Rectal smooth muscle tissue (tissue), 1 donor: ENCODE data around the gene PPP6R2.

ENCODE experiments used
- H3K27ac ChIP-seq: one replicate; pipeline ENCODE4 v1.7.0; 2013; ENCODE audit warnings: low read depth, low read length, inconsistent platforms
- H3K27me3 ChIP-seq: one replicate; pipeline ENCODE4 v1.7.0; 2013; ENCODE audit warnings: low read length; ENCODE audit not compliant: control insufficient read depth, insufficient read depth
- H3K36me3 ChIP-seq: one replicate; pipeline ENCODE4 v1.7.0; 2013; ENCODE audit warnings: low read length; ENCODE audit not compliant: control insufficient read depth, insufficient read depth
- H3K4me1 ChIP-seq: one replicate; pipeline ENCODE4 v1.7.0; 2013; ENCODE audit warnings: low read length; ENCODE audit not compliant: control insufficient read depth, insufficient read depth
- H3K4me3 ChIP-seq: one replicate; pipeline ENCODE4 v1.7.0; 2013; ENCODE audit warnings: low read length
- H3K9ac ChIP-seq: one replicate; pipeline ENCODE4 v1.7.0; 2013; ENCODE audit warnings: low read length

Gene PPP6R2

DNA sequence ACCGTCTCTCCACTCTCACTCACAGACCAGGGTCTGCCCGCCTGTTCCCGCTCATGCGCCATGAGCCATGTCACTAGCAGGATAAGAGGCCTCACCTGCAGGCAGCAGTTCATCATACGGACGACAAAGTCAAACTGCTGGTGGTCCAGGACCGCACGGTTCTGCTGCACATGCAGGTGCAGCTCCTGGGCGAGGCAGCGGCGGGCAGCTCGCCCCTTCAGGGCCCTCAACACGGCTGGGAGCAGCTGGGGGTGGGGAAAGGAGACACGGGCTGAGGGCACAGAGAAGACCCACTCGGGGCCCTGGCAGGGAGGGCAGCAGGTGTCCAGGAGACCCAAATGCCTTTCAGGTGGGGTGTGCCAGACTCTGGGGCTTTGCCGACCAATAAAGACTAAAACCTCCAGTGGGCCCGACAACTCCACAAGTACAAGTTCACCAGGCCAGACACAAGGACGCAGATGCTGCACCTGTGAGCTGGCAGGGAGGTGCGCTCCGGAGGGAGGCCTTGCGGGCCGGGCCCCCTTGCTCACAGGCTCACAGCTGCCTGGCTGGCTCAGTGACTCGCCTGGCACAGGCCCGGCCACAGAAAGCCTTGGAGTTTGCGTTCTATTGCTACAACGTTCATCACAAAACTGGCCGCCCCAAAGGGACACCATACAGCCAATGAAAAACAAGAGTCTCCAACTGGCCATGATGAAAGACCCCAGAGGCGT is 120.2 kb downstream of the PPP6R2 start:
- no peaks in the 10 kb centered on the region for H3K4me1 ChIP-seq
- H3K9ac ChIP-seq, result no peak overlapping the region
- H3K27me3 ChIP-seq, result no peaks in the 10 kb centered on the region
- H3K27ac ChIP-seq, result no peak overlapping the region
- H3K4me3 ChIP-seq, result no peak overlapping the region
- H3K36me3 ChIP-seq, result peaks cover 62% of the 10 kb centered on the region

DNA sequence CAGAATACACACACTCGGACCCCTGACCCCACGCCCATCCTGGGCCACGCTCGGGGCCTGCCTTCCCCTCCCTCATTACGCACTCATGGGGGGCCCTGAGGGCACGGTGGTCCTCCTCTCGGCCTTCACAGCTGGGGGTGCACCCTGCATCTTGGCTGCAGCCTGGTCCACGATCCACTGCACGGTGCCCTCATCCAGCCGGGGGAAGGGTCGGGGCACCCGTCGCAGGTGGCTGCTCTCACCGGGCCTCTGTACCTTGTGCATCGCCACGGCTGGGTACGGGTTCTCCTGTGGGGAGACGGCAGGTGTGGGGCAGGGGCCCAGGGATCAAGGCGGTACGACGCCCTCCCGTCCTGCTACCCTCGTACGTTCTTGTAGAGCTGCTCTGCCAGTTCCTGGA is 121.3 kb downstream of the PPP6R2 start:
- Histone ChIP-seq H3K36me3 (peaks cover 59% of the 10 kb centered on the region), H3K4me1 (no peaks in the 10 kb centered on the region), H3K27me3 (no peaks in the 10 kb centered on the region), H3K9ac (no peak overlapping the region), H3K27ac (no peak overlapping the region), H3K4me3 (no peak overlapping the region)

DNA sequence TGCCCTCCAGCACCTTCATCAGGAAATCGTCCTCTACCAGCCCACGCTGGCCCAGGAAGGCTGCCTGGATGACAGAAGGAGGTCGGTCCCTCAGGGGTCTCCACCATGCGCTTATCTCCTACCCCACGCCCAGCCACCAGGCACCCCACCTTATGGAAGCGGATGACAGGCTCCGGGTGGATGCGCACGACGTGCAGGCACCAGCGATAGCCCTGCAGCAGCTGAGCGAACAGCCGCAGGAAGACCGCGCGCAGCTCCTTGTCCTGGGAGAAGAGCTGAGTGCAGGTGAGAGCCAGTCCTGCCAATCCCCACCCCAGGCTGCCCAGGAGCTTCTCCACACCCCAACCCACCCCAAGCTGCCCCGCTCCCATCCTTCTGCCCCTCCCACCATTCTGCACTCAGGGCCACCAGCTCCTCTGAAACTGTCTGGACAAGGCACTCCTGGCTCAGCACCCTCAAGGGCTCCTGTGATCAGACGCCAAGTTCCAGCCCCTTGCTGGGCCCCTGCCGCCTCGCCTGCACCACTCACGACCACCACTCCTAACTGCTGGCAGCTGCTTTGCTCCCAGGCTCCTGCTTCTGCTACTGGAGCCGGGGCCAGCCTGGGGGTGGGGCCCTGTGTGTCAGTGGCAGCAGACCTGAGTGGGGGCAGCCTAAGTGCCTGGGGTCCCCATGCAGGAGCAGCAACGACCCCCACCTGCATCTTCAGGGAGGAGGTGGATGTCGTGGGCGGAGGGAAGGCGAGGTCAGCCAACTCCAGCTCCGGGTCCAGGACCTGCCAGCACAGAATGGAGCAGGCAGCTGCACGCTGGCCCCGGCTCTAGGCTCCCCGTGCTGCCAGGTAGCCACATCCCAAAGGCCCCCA is 122.2 kb downstream of the PPP6R2 start:
- no peak overlapping the region for H3K4me3 ChIP-seq
- H3K27ac ChIP-seq, result no peak overlapping the region
- no peaks in the 10 kb centered on the region for H3K4me1 ChIP-seq
- no peaks in the 10 kb centered on the region for H3K27me3 ChIP-seq
- no peak overlapping the region for H3K9ac ChIP-seq
- peaks cover 54% of the 10 kb centered on the region for H3K36me3 ChIP-seq

DNA sequence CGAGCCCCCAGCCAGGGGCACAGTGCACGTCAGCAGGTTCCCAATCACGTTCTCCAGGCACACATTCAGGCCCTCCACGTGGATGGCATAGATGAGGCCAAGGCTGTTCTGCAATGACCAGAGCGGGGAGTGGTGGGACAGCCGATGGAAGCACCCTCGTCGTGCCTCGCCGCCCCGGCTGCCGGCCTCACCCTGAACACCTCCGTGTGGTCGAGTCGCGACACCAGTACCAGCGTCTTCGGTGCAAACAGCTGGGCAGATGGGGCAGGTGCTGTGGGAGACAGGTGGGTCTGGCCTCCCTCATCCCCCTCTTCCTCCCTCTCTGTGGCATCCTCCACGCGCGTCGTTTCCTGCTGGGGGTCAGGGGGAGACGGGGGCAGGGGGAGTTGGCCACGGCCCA is 124.2 kb downstream of the PPP6R2 start:
- Histone ChIP-seq H3K4me3 (no peak overlapping the region), H3K36me3 (peaks cover 46% of the 10 kb centered on the region), H3K27ac (no peak overlapping the region), H3K9ac (no peak overlapping the region), H3K27me3 (no peaks in the 10 kb centered on the region), H3K4me1 (peaks cover 4% of the 10 kb centered on the region)

DNA sequence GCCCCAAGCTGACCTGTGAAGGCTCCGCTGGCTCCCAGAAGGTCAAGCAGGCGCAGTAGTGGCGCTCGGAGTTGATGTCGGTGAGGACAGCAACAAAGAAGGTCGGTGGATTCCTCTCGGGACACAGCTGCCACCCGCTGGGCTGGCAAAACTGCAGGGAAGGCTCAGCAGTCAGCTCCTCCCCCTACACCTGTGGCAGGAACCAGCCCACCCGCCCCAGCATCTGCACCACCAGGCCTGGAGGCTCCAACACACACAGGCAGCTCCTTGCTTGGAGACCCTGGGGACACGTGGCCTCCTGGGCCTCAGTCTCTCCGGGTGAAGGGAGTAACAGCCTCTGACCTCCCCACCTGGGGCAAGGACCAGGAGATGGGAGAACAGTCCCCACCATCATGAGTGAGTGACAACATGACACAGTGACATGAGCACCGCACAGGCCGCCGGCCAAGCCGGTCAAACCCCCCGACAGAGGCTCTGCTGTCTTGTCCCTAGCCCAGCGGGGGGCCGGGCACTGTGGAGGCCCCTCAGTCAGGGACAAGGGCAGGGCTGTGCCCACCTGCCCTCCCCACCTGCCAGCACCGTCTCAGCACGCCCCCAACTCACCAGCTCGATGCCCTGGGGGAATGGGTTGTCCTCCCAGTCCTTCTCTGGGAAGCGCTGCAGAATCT is 124.8 kb downstream of the PPP6R2 start:
- H3K36me3 ChIP-seq, result peaks cover 45% of the 10 kb centered on the region
- H3K4me1 ChIP-seq, result peaks cover 4% of the 10 kb centered on the region
- H3K27ac ChIP-seq, result no peak overlapping the region
- no peak overlapping the region for H3K9ac ChIP-seq
- H3K4me3 ChIP-seq, result no peak overlapping the region
- no peaks in the 10 kb centered on the region for H3K27me3 ChIP-seq

DNA sequence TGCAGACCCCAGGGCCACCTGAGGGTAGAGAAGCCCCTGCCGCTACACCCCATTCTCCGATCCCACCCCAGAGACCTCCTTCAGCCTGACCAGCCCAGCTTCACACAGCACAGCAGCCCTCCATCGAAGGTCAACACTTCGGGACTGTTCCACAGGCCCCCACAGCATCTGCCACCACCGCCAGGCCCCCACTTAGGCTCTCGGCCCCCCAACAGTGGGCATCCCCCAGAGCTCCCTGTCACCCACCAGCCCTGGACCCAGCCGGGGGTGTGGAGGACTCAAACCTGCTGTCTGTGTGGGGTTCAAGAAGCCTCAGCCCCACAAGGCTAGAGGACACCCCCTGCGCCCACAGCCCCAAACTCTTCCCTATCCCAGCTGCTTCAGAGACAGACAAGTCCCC is 125.5 kb downstream of the PPP6R2 start:
- Histone ChIP-seq H3K4me3 (no peak overlapping the region), H3K9ac (no peak overlapping the region), H3K4me1 (peaks cover 10% of the 10 kb centered on the region), H3K27ac (no peak overlapping the region), H3K27me3 (no peaks in the 10 kb centered on the region), H3K36me3 (peaks cover 38% of the 10 kb centered on the region)

DNA sequence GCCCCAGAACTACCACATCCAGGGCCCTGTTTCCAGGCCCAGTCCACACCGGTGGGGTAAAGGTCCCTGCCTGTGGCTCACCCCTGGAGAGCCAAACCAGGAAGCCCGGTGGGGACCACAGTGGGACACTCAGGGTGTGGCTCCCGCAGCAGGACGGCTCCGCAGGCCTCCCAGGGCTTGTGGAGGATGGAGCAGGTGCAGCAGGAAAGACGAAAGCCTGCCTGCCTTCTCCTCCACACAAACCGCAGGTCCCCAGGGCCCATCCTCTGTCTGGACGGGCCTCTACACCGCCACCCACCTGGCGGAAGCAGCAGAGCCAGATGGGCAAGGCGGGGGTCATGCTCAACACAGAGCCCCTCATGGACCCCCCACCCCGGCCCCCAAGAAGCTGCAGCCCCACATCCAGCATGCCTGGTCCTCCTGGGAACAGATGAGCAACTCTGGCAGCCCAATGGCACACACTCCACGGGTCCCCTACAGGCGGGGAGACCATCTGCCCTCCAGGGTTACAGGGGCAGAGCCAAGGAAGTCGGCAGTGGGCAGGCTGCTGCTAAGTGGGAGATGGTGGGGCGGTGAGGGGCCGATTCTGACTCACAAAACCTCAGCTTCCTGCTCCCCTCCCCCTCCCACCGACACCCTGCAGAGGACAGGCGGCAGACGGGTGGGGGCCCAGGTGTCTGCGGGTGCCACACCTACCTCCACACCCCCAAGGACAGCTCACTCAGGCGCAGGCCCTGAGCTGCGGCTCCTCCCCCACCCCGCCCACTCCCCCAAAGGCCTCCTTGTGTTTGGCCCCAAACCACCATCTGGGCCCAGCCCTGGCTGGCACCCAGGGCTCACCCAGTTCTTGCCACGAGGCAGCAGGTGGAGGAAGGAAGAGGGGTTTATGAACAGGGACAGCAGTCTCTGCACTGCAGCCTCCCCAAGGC is 126.5 kb downstream of the PPP6R2 start:
- Histone ChIP-seq H3K27me3 (no peaks in the 10 kb centered on the region), H3K27ac (no peak overlapping the region), H3K4me1 (peaks cover 14% of the 10 kb centered on the region), H3K4me3 (peak overlapping the region; percentile 46), H3K9ac (peak overlapping the region; percentile 55), H3K36me3 (peaks cover 31% of the 10 kb centered on the region)

DNA sequence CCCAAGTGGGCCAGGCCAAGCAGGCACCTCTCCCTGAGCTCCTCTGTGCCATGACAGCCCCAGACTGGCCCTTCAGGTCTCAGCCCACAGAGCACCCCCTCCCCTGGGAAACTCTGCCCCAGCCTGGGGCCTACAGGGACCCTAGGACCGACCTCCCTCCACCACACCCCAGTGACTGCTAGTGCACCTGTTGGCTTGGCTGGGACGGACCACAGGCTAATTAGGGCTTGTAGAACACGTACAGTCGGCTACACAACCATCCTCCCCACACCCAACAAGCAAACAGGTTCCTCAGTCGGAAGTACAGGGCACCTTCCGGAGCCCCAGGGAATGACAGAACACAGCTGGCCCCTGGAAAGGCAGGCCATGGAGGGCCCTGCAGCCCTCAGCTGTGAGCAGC is 127.4 kb downstream of the PPP6R2 start:
- Histone ChIP-seq H3K27ac (no peak overlapping the region), H3K27me3 (no peaks in the 10 kb centered on the region), H3K4me1 (peaks cover 16% of the 10 kb centered on the region), H3K36me3 (peaks cover 24% of the 10 kb centered on the region), H3K9ac (peak overlapping the region; percentile 55), H3K4me3 (peak overlapping the region; percentile 46)

DNA sequence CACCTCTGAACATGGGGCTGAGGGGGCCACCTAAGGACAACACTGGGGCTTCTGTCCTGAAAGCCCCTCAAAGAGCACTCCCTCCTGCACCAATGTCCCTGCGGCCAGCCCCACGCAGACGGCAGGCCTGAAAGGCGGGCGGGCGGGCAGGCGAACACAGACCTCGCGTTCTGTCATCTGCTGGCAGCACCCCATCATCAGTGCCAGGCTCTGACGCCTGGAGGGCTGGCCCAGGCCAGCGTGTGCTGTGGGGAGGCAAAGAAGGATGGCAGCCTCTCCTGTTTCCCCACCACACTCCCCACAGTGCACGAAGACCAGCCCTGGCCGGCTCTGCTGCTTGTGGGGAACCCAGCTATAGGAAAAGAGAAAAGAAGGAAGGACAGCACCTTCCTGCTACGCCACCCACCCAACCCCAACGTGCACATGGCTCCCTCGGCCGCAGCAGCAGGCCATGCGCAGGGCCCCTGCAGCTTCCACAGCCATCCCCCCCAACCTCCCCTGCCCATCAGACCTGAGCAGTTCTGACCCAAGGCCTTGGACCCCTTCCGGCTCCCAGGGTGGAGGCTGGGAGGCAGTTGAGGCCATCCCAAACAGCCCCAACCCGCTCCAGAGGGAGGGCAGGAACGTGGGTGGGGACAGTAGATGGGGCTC is 128.2 kb downstream of the PPP6R2 start:
- Histone ChIP-seq H3K4me3 (no peak overlapping the region), H3K36me3 (peaks cover 16% of the 10 kb centered on the region), H3K4me1 (peaks cover 16% of the 10 kb centered on the region), H3K27me3 (no peaks in the 10 kb centered on the region), H3K9ac (no peak overlapping the region), H3K27ac (no peak overlapping the region)

DNA sequence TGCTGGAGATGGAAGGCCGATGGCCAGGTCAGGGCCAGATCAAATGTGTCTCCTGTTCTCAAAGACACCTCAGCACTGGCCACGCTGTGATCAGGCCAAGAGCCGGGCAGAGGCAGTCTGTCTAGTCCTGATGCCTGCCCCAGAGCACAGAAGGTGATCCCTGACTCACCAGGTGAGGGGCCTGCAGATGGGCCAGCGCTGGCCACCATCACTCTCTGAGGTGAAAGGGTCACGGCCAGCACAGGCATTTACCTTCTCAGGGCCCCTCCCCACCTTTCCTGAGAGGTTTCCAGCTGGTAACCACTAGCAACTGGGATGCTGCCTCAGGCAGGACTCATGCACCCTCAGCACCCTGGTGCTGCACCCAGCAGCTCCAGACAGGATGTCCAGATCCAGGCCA is 128.8 kb downstream of the PPP6R2 start:
- peaks cover 9% of the 10 kb centered on the region for H3K36me3 ChIP-seq
- H3K27me3 ChIP-seq, result no peaks in the 10 kb centered on the region
- H3K9ac ChIP-seq, result peak overlapping the region; percentile 30
- H3K27ac ChIP-seq, result no peak overlapping the region
- peaks cover 16% of the 10 kb centered on the region for H3K4me1 ChIP-seq
- peak overlapping the region; percentile 21 for H3K4me3 ChIP-seq

DNA sequence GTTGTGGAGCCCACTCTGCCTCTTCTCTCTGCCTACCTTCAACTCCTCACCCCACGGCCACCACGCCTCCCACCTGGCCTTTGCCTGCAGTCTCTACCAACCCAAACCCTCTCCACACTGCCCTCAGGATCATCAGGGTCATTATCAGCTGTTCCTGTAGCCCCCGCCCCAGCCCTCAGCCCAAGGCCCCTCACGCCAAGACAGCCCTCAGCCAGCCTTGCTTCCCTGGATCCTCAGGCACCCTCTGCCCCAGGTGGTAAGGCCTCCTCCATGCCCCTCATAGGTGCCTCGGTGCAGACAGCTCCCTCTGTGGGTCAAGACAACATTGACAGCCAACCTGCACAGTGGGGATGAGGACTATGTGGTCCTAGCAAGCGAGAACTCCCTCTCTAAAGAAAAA is 130.0 kb downstream of the PPP6R2 start:
- peaks cover 2% of the 10 kb centered on the region for H3K36me3 ChIP-seq
- no peak overlapping the region for H3K27ac ChIP-seq
- H3K27me3 ChIP-seq, result no peaks in the 10 kb centered on the region
- H3K4me1 ChIP-seq, result peaks cover 16% of the 10 kb centered on the region
- peak overlapping the region; percentile 82 for H3K4me3 ChIP-seq
- peak overlapping the region; percentile 66 for H3K9ac ChIP-seq
